SK-N-SH treated with all-trans-retinoic acid at 6 μM for 48 hours (cell line): ENCODE results near the gene NKD2.

Experiments used
- CREB5 ChIP-seq: fragments of 250-450 bp; sonication (Bioruptor Pico); IDR thresholded peaks from 2 replicates; pipeline ENCODE4 v1.5.1; 2020; ENCODE audit warnings: low read depth, mild to moderate bottlenecking, moderate library complexity
- PATZ1 ChIP-seq: fragments of 250-450 bp; sonication (Bioruptor Pico); IDR thresholded peaks from 2 replicates; pipeline ENCODE4 v1.8.0; 2020; ENCODE audit warnings: mild to moderate bottlenecking, moderate library complexity, borderline replicate concordance
- POU6F1 ChIP-seq: fragments of 250-450 bp; sonication (Bioruptor Pico); IDR thresholded peaks from 2 replicates; pipeline ENCODE4 v1.8.0; 2021; ENCODE audit warnings: low read depth, mild to moderate bottlenecking, moderate library complexity, borderline replicate concordance
- RARB ChIP-seq: fragments of 250-450 bp; sonication (Bioruptor Pico); IDR thresholded peaks from 2 replicates; pipeline ENCODE4 v1.8.0; 2021; ENCODE audit warnings: mild to moderate bottlenecking, moderate library complexity
- ZFP3 ChIP-seq: fragments of 250-450 bp; sonication (Bioruptor Pico); IDR thresholded peaks from 2 replicates; pipeline ENCODE4 v1.5.0; 2020; ENCODE audit warnings: mild to moderate bottlenecking, moderate library complexity
- ZFP30 ChIP-seq: fragments of 450-650 bp; formaldehyde crosslinking; IDR thresholded peaks from 2 replicates; pipeline ENCODE4 v1.5.0; 2022; ENCODE audit warnings: mild to moderate bottlenecking, moderate library complexity
- ZNF8 ChIP-seq: fragments of 450-650 bp; formaldehyde crosslinking; IDR thresholded peaks from 2 replicates; pipeline ENCODE4 v1.5.0; 2020; ENCODE audit warnings: mild to moderate bottlenecking, moderate library complexity

- TF ChIP-seq ZNF8 (no peak), RARB (CRISPR knock-in tag) (no peak), ZFP30 (no peak), CREB5 (CRISPR knock-in tag) (no peak), PATZ1 (CRISPR knock-in tag) (no peak), ZFP3 (CRISPR knock-in tag) (no peak), POU6F1 (CRISPR knock-in tag) (no peak)
Measured at GRCh38 chr5:1020452-1020961, 11.9 kb downstream of the NKD2 start.
